Activated CD4-positive, alpha-beta T cell treated with anti-CD3 and anti-CD28 coated beads for 4 hours (primary cell): ENCODE measurements around the gene OR56B1.
"Not testable (repeated sequence)": the region's sequence is repeated elsewhere in the genome, so short reads cannot be mapped to it uniquely, and the experiment has no call there.

Experiments
- DNase-seq, 2 donors: peaks; one replicate each; pipeline ENCODE4 v3.0.0-alpha.2; 2020

OR56B1 gene

GRCh38 chr11:5736396-5736795 is at the start of gene OR56B1:
Gene OR56B1, plus strand, starts transcription at chr11:5736448. Its CDS starts 69 bp downstream, at chr11:5736517.
- DNase-seq = no peak

GRCh38 chr11:5688482-5688881 is 47.8 kb upstream of the OR56B1 start:
- no peak for DNase-seq

- peak; percentile 49 to 56 for DNase-seq
These were observed 46.7 kb upstream of the OR56B1 start, which contains the start of gene TRIM22 for GRCh38 chr11:5689551-5689983. Gene TRIM22, plus strand, starts transcription at chr11:5689790. Its CDS starts 6,443 bp downstream, at chr11:5696233.

- DNase-seq = no peak
These were observed 46.0 kb upstream of the OR56B1 start for GRCh38 chr11:5690216-5690615.

- no peak for DNase-seq
These were observed 45.5 kb upstream of the OR56B1 start for GRCh38 chr11:5690736-5691135.

- DNase-seq = not testable (repeated sequence)
These were observed 44.8 kb upstream of the OR56B1 start for GRCh38 chr11:5691238-5691963.

- DNase-seq = no peak
These were observed 44.3 kb upstream of the OR56B1 start for GRCh38 chr11:5691964-5692361.

- peak; percentile 37 to 41 for DNase-seq
These were observed 41.6 kb upstream of the OR56B1 start for GRCh38 chr11:5694642-5695041.

GRCh38 chr11:5695580-5695979 is 40.7 kb upstream of the OR56B1 start:
- no peak for DNase-seq

- no peak for DNase-seq
These were observed 40.0 kb upstream of the OR56B1 start for GRCh38 chr11:5696210-5696609.

- no peak for DNase-seq
These were observed 38.0 kb upstream of the OR56B1 start for GRCh38 chr11:5698281-5698680.

GRCh38 chr11:5700421-5701054 is 35.7 kb upstream of the OR56B1 start:
- no peak for DNase-seq

GRCh38 chr11:5701055-5701577 is 35.1 kb upstream of the OR56B1 start:
- DNase-seq = no peak

- no peak for DNase-seq
These were observed 32.3 kb upstream of the OR56B1 start for GRCh38 chr11:5703741-5704536.

GRCh38 chr11:5705688-5706087 is 30.6 kb upstream of the OR56B1 start:
- DNase-seq = no peak

GRCh38 chr11:5712507-5712906 is 23.7 kb upstream of the OR56B1 start:
- DNase-seq = no peak

- DNase-seq = no peak
These were observed 22.6 kb upstream of the OR56B1 start for GRCh38 chr11:5713695-5714094.

- DNase-seq = not testable (repeated sequence)
These were observed 19.7 kb upstream of the OR56B1 start for GRCh38 chr11:5716518-5716917.

- no peak for DNase-seq
These were observed 16.3 kb upstream of the OR56B1 start for GRCh38 chr11:5719703-5720495.

GRCh38 chr11:5722622-5723021 is 13.6 kb upstream of the OR56B1 start:
- DNase-seq = no peak

GRCh38 chr11:5726351-5726750 is 9.9 kb upstream of the OR56B1 start:
- DNase-seq = no peak

GRCh38 chr11:5727691-5728090 is 8.6 kb upstream of the OR56B1 start:
- no peak for DNase-seq
